ENCODE measurements around the gene EVI5L.
A peak's percentile ranks its signal among the peaks of the same experiment; 100 is the strongest.
"Not testable (repeated sequence)": the region's sequence is repeated elsewhere in the genome, so short reads cannot be mapped to it uniquely, and the experiment has no call there.

The EVI5L gene

GRCh38 chr19:7829561-7830271, at the start of gene EVI5L:
EVI5L (plus strand) TSS chr19:7830218; CDS start chr19:7846543, 16,325 bp downstream.
- peak; percentile 99 for DNase-seq

- no peak for DNase-seq
Observed at GRCh38 chr19:7781157-7781556, 48.9 kb upstream of the EVI5L start.

GRCh38 chr19:7783991-7784423, 46.0 kb upstream of the EVI5L start:
- DNase-seq = no peak

- no peak for DNase-seq
Observed at GRCh38 chr19:7784856-7785255, 45.2 kb upstream of the EVI5L start.

- DNase-seq = no peak
Observed at GRCh38 chr19:7787141-7787540, 42.9 kb upstream of the EVI5L start.

GRCh38 chr19:7787602-7788177, 42.3 kb upstream of the EVI5L start:
- no peak for DNase-seq

GRCh38 chr19:7788178-7788932, 41.7 kb upstream of the EVI5L start:
- DNase-seq = no peak

GRCh38 chr19:7788933-7789323, 41.1 kb upstream of the EVI5L start:
- no peak for DNase-seq

- DNase-seq = no peak
Observed at GRCh38 chr19:7789447-7789846, 40.6 kb upstream of the EVI5L start.

GRCh38 chr19:7790416-7790815, 39.6 kb upstream of the EVI5L start:
- DNase-seq = no peak

- DNase-seq = no peak
Observed at GRCh38 chr19:7792281-7792680, 37.7 kb upstream of the EVI5L start.

- DNase-seq = not testable (repeated sequence)
Observed at GRCh38 chr19:7792701-7793100, 37.3 kb upstream of the EVI5L start.

GRCh38 chr19:7793493-7793892, 36.5 kb upstream of the EVI5L start:
- no peak for DNase-seq

- DNase-seq = no peak
Observed at GRCh38 chr19:7795555-7796161, 34.4 kb upstream of the EVI5L start.

- DNase-seq = peak; percentile 55
Observed at GRCh38 chr19:7799640-7800355, 30.2 kb upstream of the EVI5L start.

GRCh38 chr19:7801020-7801570, 28.9 kb upstream of the EVI5L start:
- DNase-seq = no peak

GRCh38 chr19:7806234-7806633, 23.8 kb upstream of the EVI5L start:
- no peak for DNase-seq

GRCh38 chr19:7806876-7807275, 23.1 kb upstream of the EVI5L start:
- DNase-seq = no peak

GRCh38 chr19:7808108-7808507, 21.9 kb upstream of the EVI5L start:
- no peak for DNase-seq

- DNase-seq = no peak
Observed at GRCh38 chr19:7811989-7812388, 18.0 kb upstream of the EVI5L start.

GRCh38 chr19:7815325-7815724, 14.7 kb upstream of the EVI5L start:
- no peak for DNase-seq

GRCh38 chr19:7816040-7816439, 14.0 kb upstream of the EVI5L start:
- DNase-seq = not testable (repeated sequence)

GRCh38 chr19:7817801-7818200, 12.2 kb upstream of the EVI5L start:
- DNase-seq = no peak
